A673 (cell line): ENCODE measurements around the gene EGFL8. TPM values are rescaled to one million over a fixed set of nuclear protein-coding genes. Genes with fewer than 3 reads are reported as not detected.

Source experiments
- microRNA-seq: library from miRNA; unstranded; fragments of <30 nt; microRNA quantifications from one replicate; pipeline ENCODE4 v1.2.0, GENCODE V29; 2021
- total RNA-seq: library from RNA; stranded (reverse); gene quantifications from 2 replicates; pipeline ENCODE4 v1.2.3, GENCODE V29; 2021

Gene EGFL8
- total RNA-seq, 1 experiment from 2014 or later, result 32.4 TPM

Small RNA genes lying within 50 kb of the gene (microRNA-seq; reads per million reads assigned to microRNA genes)
- gene MIR6721, result 10.0 reads per million, percentile 30 among the genes with 10 or more reads in this experiment
- not detected for gene MIR6833

Other genes starting within 250 kb of the EGFL8 start
- 0.56 and 1.2 TPM in 2 replicates for gene C2, start 236.9 kb upstream of the EGFL8 start, total RNA-seq
- gene CFB, start 218.5 kb upstream of the EGFL8 start, total RNA-seq, result 0.32 TPM in 1 of 2 replicates, not detected in the other
- 94.3 and 96.8 TPM in 2 replicates for gene NELFE, start 205.6 kb upstream of the EGFL8 start, total RNA-seq
- gene SKIC2, start 205.4 kb upstream of the EGFL8 start, total RNA-seq, result 64.2 and 71.3 TPM in 2 replicates
- 35.6 and 37.2 TPM in 2 replicates for gene DXO, start 192.5 kb upstream of the EGFL8 start, total RNA-seq
- gene C4A, start 182.5 kb upstream of the EGFL8 start, total RNA-seq, result 4.6 TPM in 2 replicates
- gene C4B, start 149.8 kb upstream of the EGFL8 start, total RNA-seq, result 2.2 and 2.3 TPM in 2 replicates
- gene CYP21A2, start 126.2 kb upstream of the EGFL8 start, total RNA-seq, result 0.15 TPM in 1 of 2 replicates, not detected in the other
- gene TNXB, start 55.3 kb upstream of the EGFL8 start, total RNA-seq, result 11.5 and 13.6 TPM in 2 replicates
- 70.2 and 74.7 TPM in 2 replicates for gene ATF6B, start 36.3 kb upstream of the EGFL8 start, total RNA-seq
- 13.5 and 14.1 TPM in 2 replicates for gene FKBPL, start 34.3 kb upstream of the EGFL8 start, total RNA-seq
- 4.5 and 4.7 TPM in 2 replicates for gene PRRT1, start 12.7 kb upstream of the EGFL8 start, total RNA-seq
- 58.6 and 70.9 TPM in 2 replicates for gene PPT2, start 10.5 kb upstream of the EGFL8 start, total RNA-seq
- 102 and 108 TPM in 2 replicates for gene AGPAT1, start 11.5 kb downstream of the EGFL8 start, total RNA-seq
- gene RNF5, start 13.8 kb downstream of the EGFL8 start, total RNA-seq, result 62.9 and 67.0 TPM in 2 replicates
- 13.3 and 18.8 TPM in 2 replicates for gene AGER, start 19.7 kb downstream of the EGFL8 start, total RNA-seq
- 84.0 and 97.2 TPM in 2 replicates for gene PBX2, start 25.6 kb downstream of the EGFL8 start, total RNA-seq
- gene GPSM3, start 28.0 kb downstream of the EGFL8 start, total RNA-seq, result 4.8 and 6.0 TPM in 2 replicates
- 2.4 and 2.8 TPM in 2 replicates for gene NOTCH4, start 59.5 kb downstream of the EGFL8 start, total RNA-seq
- not detected in 2 replicates for gene TSBP1, start 207.3 kb downstream of the EGFL8 start, total RNA-seq
- not detected in 2 replicates for gene BTNL2, start 242.6 kb downstream of the EGFL8 start, total RNA-seq